Measurements from ENCODE around the gene TBX6. TPM values are rescaled to one million over a fixed set of nuclear protein-coding genes. Genes with fewer than 3 reads are reported as not detected.

TBX6 gene
- total RNA-seq, 1 experiment from 2014 or later: 1.8 TPM

GRCh38 chr16:30085820-30086219 is 5.9 kb downstream of the TBX6 start:
- no peak for DNase-seq
- Histone ChIP-seq H3K36me3 (ENCODE audit: insufficient read depth, low read length) (peaks cover 9% of the 10 kb centered on the region; the same call in 1 of the 2 replicates), H3K9me3 (ENCODE audit: low read length) (no peaks in the 10 kb centered on the region), H3K4me1 (ENCODE audit: low read length) (peaks cover 4% of the 10 kb centered on the region; the same call in 1 of the 2 replicates), H2AFZ (ENCODE audit: low read length) (no peak overlapping the region), H3K9me2 (replicated peaks; ENCODE audit: insufficient read depth, low read length) (no peaks in the 10 kb centered on the region), H3K27ac (ENCODE audit: low read length) (no peak overlapping the region), H4K20me1 (ENCODE audit: insufficient read depth, low read depth, low read length) (no peaks in the 10 kb centered on the region), H3K9ac (ENCODE audit: low read length) (no peak overlapping the region), H3K4me2 (ENCODE audit: low read depth, low read length, poor library complexity, severe bottlenecking) (no peak overlapping the region), H3K27me3 (ENCODE audit: low read length) (no peaks in the 10 kb centered on the region), H3K79me2 (ENCODE audit: low read length) (peaks cover 3% of the 10 kb centered on the region; the same call in 1 of the 2 replicates), H3K4me3 (ENCODE audit: low read length) (no peak overlapping the region)

- Histone ChIP-seq H3K27ac (ENCODE audit: low read length) (no peak overlapping the region), H3K36me3 (ENCODE audit: insufficient read depth, low read length) (peaks cover 11% of the 10 kb centered on the region; the same call in 1 of the 2 replicates), H3K9me2 (replicated peaks; ENCODE audit: insufficient read depth, low read length) (no peaks in the 10 kb centered on the region), H3K27me3 (ENCODE audit: low read length) (no peaks in the 10 kb centered on the region), H3K9me3 (ENCODE audit: low read length) (no peaks in the 10 kb centered on the region), H2AFZ (ENCODE audit: low read length) (no peak overlapping the region), H3K79me2 (ENCODE audit: low read length) (peaks cover 3% of the 10 kb centered on the region; the same call in 1 of the 2 replicates), H3K9ac (ENCODE audit: low read length) (no peak overlapping the region), H4K20me1 (ENCODE audit: insufficient read depth, low read depth, low read length) (no peaks in the 10 kb centered on the region), H3K4me3 (ENCODE audit: low read length) (no peak overlapping the region), H3K4me2 (ENCODE audit: low read depth, low read length, poor library complexity, severe bottlenecking) (no peak overlapping the region), H3K4me1 (ENCODE audit: low read length) (peaks cover 3% of the 10 kb centered on the region; the same call in 1 of the 2 replicates)
- DNase-seq: no peak
Measured at GRCh38 chr16:30085247-30085646, 6.5 kb downstream of the TBX6 start.

- H3K27me3 ChIP-seq (ENCODE audit: low read length): no peaks in the 10 kb centered on the region
- no peaks in the 10 kb centered on the region for H4K20me1 ChIP-seq (ENCODE audit: insufficient read depth, low read depth, low read length)
- no peak overlapping the region for H3K4me2 ChIP-seq (ENCODE audit: low read depth, low read length, poor library complexity, severe bottlenecking)
- H3K27ac ChIP-seq (ENCODE audit: low read length): no peak overlapping the region
- H3K79me2 ChIP-seq (ENCODE audit: low read length): peaks cover 5% of the 10 kb centered on the region
- H3K4me1 ChIP-seq (ENCODE audit: low read length): no peaks in the 10 kb centered on the region
- H3K9me3 ChIP-seq (ENCODE audit: low read length): no peaks in the 10 kb centered on the region
- peaks cover 16% of the 10 kb centered on the region; the same call in 1 of the 2 replicates for H3K36me3 ChIP-seq (ENCODE audit: insufficient read depth, low read length)
- no peak overlapping the region for H3K9ac ChIP-seq (ENCODE audit: low read length)
- H3K4me3 ChIP-seq (ENCODE audit: low read length): no peak overlapping the region
- DNase-seq: no peak
- no peaks in the 10 kb centered on the region for H3K9me2 ChIP-seq (replicated peaks; ENCODE audit: insufficient read depth, low read length)
- H2AFZ ChIP-seq (ENCODE audit: low read length): no peak overlapping the region
Measured at GRCh38 chr16:30084816-30085159, 6.9 kb downstream of the TBX6 start.

- Histone ChIP-seq H3K4me3 (ENCODE audit: low read length) (no peak overlapping the region), H3K79me2 (ENCODE audit: low read length) (peaks cover 11% of the 10 kb centered on the region), H3K4me2 (ENCODE audit: low read depth, low read length, poor library complexity, severe bottlenecking) (no peak overlapping the region), H4K20me1 (ENCODE audit: insufficient read depth, low read depth, low read length) (no peaks in the 10 kb centered on the region), H2AFZ (ENCODE audit: low read length) (no peak overlapping the region), H3K9me2 (replicated peaks; ENCODE audit: insufficient read depth, low read length) (no peaks in the 10 kb centered on the region), H3K4me1 (ENCODE audit: low read length) (no peaks in the 10 kb centered on the region), H3K27ac (ENCODE audit: low read length) (no peak overlapping the region), H3K36me3 (ENCODE audit: insufficient read depth, low read length) (peaks cover 21% of the 10 kb centered on the region), H3K9me3 (ENCODE audit: low read length) (no peaks in the 10 kb centered on the region), H3K9ac (ENCODE audit: low read length) (no peak overlapping the region), H3K27me3 (ENCODE audit: low read length) (no peaks in the 10 kb centered on the region)
- no peak for DNase-seq
Measured at GRCh38 chr16:30084096-30084815, 7.5 kb downstream of the TBX6 start.

- H3K9me2 ChIP-seq (replicated peaks; ENCODE audit: insufficient read depth, low read length): no peaks in the 10 kb centered on the region
- H3K4me3 ChIP-seq (ENCODE audit: low read length): no peak overlapping the region
- 0 out of 2 replicates have a peak, but pooled peaks cover 4% of the 10 kb centered on the region for H4K20me1 ChIP-seq (ENCODE audit: insufficient read depth, low read depth, low read length)
- no peak for DNase-seq
- H3K27ac ChIP-seq (ENCODE audit: low read length): no peak overlapping the region
- H3K4me2 ChIP-seq (ENCODE audit: low read depth, low read length, poor library complexity, severe bottlenecking): no peak overlapping the region
- H3K27me3 ChIP-seq (ENCODE audit: low read length): no peaks in the 10 kb centered on the region
- H3K9ac ChIP-seq (ENCODE audit: low read length): no peak overlapping the region
- no peaks in the 10 kb centered on the region for H3K9me3 ChIP-seq (ENCODE audit: low read length)
- peaks cover 26% of the 10 kb centered on the region for H3K36me3 ChIP-seq (ENCODE audit: insufficient read depth, low read length)
- no peak overlapping the region for H2AFZ ChIP-seq (ENCODE audit: low read length)
- no peaks in the 10 kb centered on the region for H3K4me1 ChIP-seq (ENCODE audit: low read length)
- H3K79me2 ChIP-seq (ENCODE audit: low read length): peaks cover 18% of the 10 kb centered on the region
Measured at GRCh38 chr16:30083216-30084055, 8.3 kb downstream of the TBX6 start.

GRCh38 chr16:30082545-30083090 is 9.1 kb downstream of the TBX6 start:
- Histone ChIP-seq H3K9me2 (replicated peaks; ENCODE audit: insufficient read depth, low read length) (no peaks in the 10 kb centered on the region), H3K79me2 (ENCODE audit: low read length) (peaks cover 26% of the 10 kb centered on the region), H3K4me1 (ENCODE audit: low read length) (peaks cover 3% of the 10 kb centered on the region), H3K4me2 (ENCODE audit: low read depth, low read length, poor library complexity, severe bottlenecking) (no peak overlapping the region), H3K27me3 (ENCODE audit: low read length) (no peaks in the 10 kb centered on the region), H4K20me1 (ENCODE audit: insufficient read depth, low read depth, low read length) (0 out of 2 replicates have a peak, but pooled peaks cover 12% of the 10 kb centered on the region), H3K4me3 (ENCODE audit: low read length) (no peak overlapping the region), H3K36me3 (ENCODE audit: insufficient read depth, low read length) (peaks cover 35% of the 10 kb centered on the region), H3K9me3 (ENCODE audit: low read length) (no peaks in the 10 kb centered on the region), H2AFZ (ENCODE audit: low read length) (no peak overlapping the region), H3K27ac (ENCODE audit: low read length) (no peak overlapping the region), H3K9ac (ENCODE audit: low read length) (no peak overlapping the region)
- DNase-seq: no peak

GRCh38 chr16:30079480-30079879 is 12.2 kb downstream of the TBX6 start:
- Histone ChIP-seq H3K27ac (ENCODE audit: low read length) (no peak overlapping the region), H4K20me1 (ENCODE audit: insufficient read depth, low read depth, low read length) (peaks cover 27% of the 10 kb centered on the region), H3K4me1 (ENCODE audit: low read length) (peaks cover 20% of the 10 kb centered on the region), H3K9me3 (ENCODE audit: low read length) (no peaks in the 10 kb centered on the region), H3K4me3 (ENCODE audit: low read length) (no peak overlapping the region), H2AFZ (ENCODE audit: low read length) (no peak overlapping the region), H3K4me2 (ENCODE audit: low read depth, low read length, poor library complexity, severe bottlenecking) (no peak overlapping the region), H3K36me3 (ENCODE audit: insufficient read depth, low read length) (peaks cover 33% of the 10 kb centered on the region), H3K79me2 (ENCODE audit: low read length) (peaks cover 46% of the 10 kb centered on the region), H3K27me3 (ENCODE audit: low read length) (no peaks in the 10 kb centered on the region), H3K9ac (ENCODE audit: low read length) (no peak overlapping the region), H3K9me2 (replicated peaks; ENCODE audit: insufficient read depth, low read length) (no peaks in the 10 kb centered on the region)
- DNase-seq: no peak

- DNase-seq: no peak
- Histone ChIP-seq H3K9me3 (ENCODE audit: low read length) (no peaks in the 10 kb centered on the region), H3K9me2 (replicated peaks; ENCODE audit: insufficient read depth, low read length) (no peaks in the 10 kb centered on the region), H2AFZ (ENCODE audit: low read length) (no peak overlapping the region), H3K9ac (ENCODE audit: low read length) (no peak overlapping the region), H3K4me1 (ENCODE audit: low read length) (peaks cover 20% of the 10 kb centered on the region), H3K79me2 (ENCODE audit: low read length) (peaks cover 46% of the 10 kb centered on the region), H3K27ac (ENCODE audit: low read length) (no peak overlapping the region), H4K20me1 (ENCODE audit: insufficient read depth, low read depth, low read length) (peaks cover 27% of the 10 kb centered on the region), H3K4me3 (ENCODE audit: low read length) (no peak overlapping the region), H3K4me2 (ENCODE audit: low read depth, low read length, poor library complexity, severe bottlenecking) (no peak overlapping the region), H3K27me3 (ENCODE audit: low read length) (no peaks in the 10 kb centered on the region), H3K36me3 (ENCODE audit: insufficient read depth, low read length) (peaks cover 33% of the 10 kb centered on the region)
Measured at GRCh38 chr16:30078744-30079143, 13.0 kb downstream of the TBX6 start.
